Mesothelial cell of epicardium (in vitro differentiated cells): ENCODE measurements around the gene XIRP1. TPM values are rescaled to one million over a fixed set of nuclear protein-coding genes. Genes with fewer than 3 reads are reported as not detected.

ENCODE experiments used
- DNase-seq, 2 experiments: peaks; one replicate each; pipeline ENCODE4 v3.0.0; 2021; ENCODE audit warnings: low spot score in 2 of 2; ENCODE audit not compliant: unreplicated experiment in 2 of 2
- H3K27ac Mint-ChIP-seq: 2 replicates; pipeline ENCODE4 v1.8.0; 2021; ENCODE audit warnings: mixed read lengths
- H3K27me3 Mint-ChIP-seq: 2 replicates; pipeline ENCODE4 v1.8.0; 2021; ENCODE audit warnings: low read depth, mixed read lengths
- H3K36me3 Mint-ChIP-seq: 2 replicates; pipeline ENCODE4 v1.8.0; 2021; ENCODE audit warnings: mixed read lengths
- H3K4me1 Mint-ChIP-seq: 2 replicates; pipeline ENCODE4 v1.8.0; 2021; ENCODE audit warnings: mixed read lengths
- H3K4me3 Mint-ChIP-seq: 2 replicates; pipeline ENCODE4 v1.8.0; 2021; ENCODE audit warnings: mild to moderate bottlenecking, moderate library complexity, mixed read lengths
- H3K9me3 Mint-ChIP-seq: 2 replicates; pipeline ENCODE4 v1.8.0; 2021; ENCODE audit warnings: mixed read lengths
- CTCF ChIP-seq: fragments of 200-600 bp; sonication (generic); IDR thresholded peaks from one replicate; pipeline ENCODE4 v1.5.0; 2021; ENCODE audit warnings: antibody characterized with exemption; ENCODE audit not compliant: unreplicated experiment
- total RNA-seq: library from RNA; stranded (reverse); gene quantifications from 3 replicates; pipeline ENCODE4 v1.2.1, GENCODE V29; 2021

The XIRP1 gene
- total RNA-seq, 1 donor from 2014 or later: not detected

- H3K36me3 Mint-ChIP-seq: no peaks in the 10 kb centered on the region
- no peak overlapping the region for H3K27ac Mint-ChIP-seq
- TF ChIP-seq CTCF: peak; percentile 23
- DNase-seq: no peak
- peaks cover 12% of the 10 kb centered on the region for H3K4me1 Mint-ChIP-seq
- H3K4me3 Mint-ChIP-seq: no peak overlapping the region
- H3K9me3 Mint-ChIP-seq: peaks cover 5% of the 10 kb centered on the region
- H3K27me3 Mint-ChIP-seq: peaks cover 4% of the 10 kb centered on the region
Observed at GRCh38 chr3:39208463-39209055, 16.2 kb upstream of the XIRP1 start.

GRCh38 chr3:39207361-39208186, 15.2 kb upstream of the XIRP1 start:
- no peak overlapping the region for H3K4me3 Mint-ChIP-seq

DNA sequence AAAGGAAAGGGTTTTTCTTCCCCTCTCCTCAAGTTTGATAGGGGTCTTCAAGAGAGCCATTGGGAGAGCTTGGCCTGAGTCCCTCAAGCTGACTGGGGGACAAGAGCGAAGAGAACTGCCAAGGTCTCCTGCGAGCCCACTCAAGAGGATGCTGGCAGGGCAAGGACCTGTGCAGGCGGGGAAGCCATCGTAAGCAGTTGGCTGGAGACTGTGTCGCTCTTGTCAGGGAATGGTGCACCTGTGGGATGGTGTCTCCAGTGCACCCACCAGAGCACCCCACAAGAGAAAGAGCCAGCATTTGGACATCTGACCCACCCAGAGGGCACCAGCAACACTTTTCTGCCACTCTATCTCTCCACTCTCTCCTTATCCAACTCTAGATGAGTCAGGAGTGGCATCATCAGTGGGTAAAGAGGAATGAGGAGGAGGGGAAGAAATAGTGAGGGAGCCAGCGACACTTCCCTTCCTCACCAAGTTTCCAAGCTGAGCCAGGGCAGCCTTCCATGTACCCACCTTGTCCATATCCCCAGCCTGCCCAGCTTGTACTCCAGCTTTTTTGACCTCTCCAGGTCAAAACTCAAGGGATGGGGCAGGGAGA, 13.6 kb upstream of the XIRP1 start:
- no peak overlapping the region for H3K27ac Mint-ChIP-seq
- H3K36me3 Mint-ChIP-seq: no peaks in the 10 kb centered on the region
- peaks cover 11% of the 10 kb centered on the region for H3K27me3 Mint-ChIP-seq
- no peak for TF ChIP-seq CTCF
- DNase-seq: no peak
- no peak overlapping the region for H3K4me3 Mint-ChIP-seq
- H3K9me3 Mint-ChIP-seq: peaks cover 5% of the 10 kb centered on the region
- peaks cover 12% of the 10 kb centered on the region for H3K4me1 Mint-ChIP-seq

More at GRCh38 chr3:39207361-39208186, 15.2 kb upstream of the XIRP1 start:
- no peak for DNase-seq
- no peaks in the 10 kb centered on the region for H3K36me3 Mint-ChIP-seq
- H3K4me1 Mint-ChIP-seq: peaks cover 12% of the 10 kb centered on the region
- peaks cover 11% of the 10 kb centered on the region for H3K27me3 Mint-ChIP-seq
- no peak for TF ChIP-seq CTCF
- peaks cover 5% of the 10 kb centered on the region for H3K9me3 Mint-ChIP-seq
- H3K27ac Mint-ChIP-seq: no peak overlapping the region

- Mint-ChIP-seq H3K4me1 (peaks cover 12% of the 10 kb centered on the region), H3K27me3 (peaks cover 11% of the 10 kb centered on the region), H3K4me3 (no peak overlapping the region), H3K9me3 (peaks cover 5% of the 10 kb centered on the region), H3K27ac (no peak overlapping the region), H3K36me3 (no peaks in the 10 kb centered on the region)
- DNase-seq: no peak
- no peak for TF ChIP-seq CTCF
Observed at GRCh38 chr3:39205131-39205530, 12.7 kb upstream of the XIRP1 start.

DNA sequence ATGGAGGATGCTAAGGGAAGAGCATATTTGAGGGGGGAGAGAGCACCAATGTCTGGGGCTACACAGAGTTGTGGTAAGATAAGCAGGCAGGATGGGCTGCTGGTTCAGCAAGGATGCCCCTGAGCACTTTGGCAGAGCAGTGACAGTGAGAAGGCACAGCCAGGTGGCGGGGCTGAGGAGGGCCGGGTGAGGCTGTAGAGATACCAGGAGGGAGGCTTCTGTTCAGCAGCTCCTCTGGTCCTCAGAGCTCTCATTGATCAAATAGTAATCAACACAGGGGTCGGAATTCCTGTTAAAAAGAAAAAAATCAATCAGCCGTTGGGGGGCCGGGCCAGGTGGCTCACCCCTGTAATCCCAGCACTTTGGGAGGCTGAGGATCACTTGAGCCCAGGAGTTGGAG, 11.5 kb upstream of the XIRP1 start:
- DNase-seq: no peak
- Mint-ChIP-seq H3K27ac (no peak overlapping the region), H3K36me3 (no peaks in the 10 kb centered on the region), H3K9me3 (peaks cover 5% of the 10 kb centered on the region), H3K27me3 (peaks cover 11% of the 10 kb centered on the region), H3K4me1 (peaks cover 12% of the 10 kb centered on the region), H3K4me3 (no peak overlapping the region)
- no peak for TF ChIP-seq CTCF
